Measurements from ENCODE around the gene ACTN1. TPM values are rescaled to one million over a fixed set of nuclear protein-coding genes. Genes with fewer than 3 reads are reported as not detected.

Gene ACTN1
- total and polyA plus RNA-seq, 2 of the 8 experiments (the other 6 are each of a cell fraction or from before 2014, with no cell fraction given), result 236 to 262 TPM

- no peak for TF ChIP-seq HDAC2 (IDR thresholded peaks at IDR 0.05; ENCODE audit: borderline replicate concordance in 1 of 2, low read depth in 2 of 2, low read length in 2 of 2)
- TF ChIP-seq ATF3 (IDR thresholded peaks at IDR 0.05; ENCODE audit: insufficient read depth, low read depth, low read length), result no peak
- TF ChIP-seq NRF1 (IDR thresholded peaks at IDR 0.05; ENCODE audit: low read depth, low read length), result no peak
- TF ChIP-seq SIRT6 (IDR thresholded peaks at IDR 0.05; ENCODE audit: low read length), result no peak
- TF ChIP-seq FOSL1 (IDR thresholded peaks at IDR 0.05; ENCODE audit: insufficient read depth, low read depth, low read length), result no peak
- TF ChIP-seq SUZ12 (IDR thresholded peaks at IDR 0.05; ENCODE audit: low read length), result no peak
- no peak for TF ChIP-seq SP1 (IDR thresholded peaks at IDR 0.05; ENCODE audit: low read depth, low read length)
- TF ChIP-seq USF2 (IDR thresholded peaks at IDR 0.05; ENCODE audit: low read length), result no peak
These were observed 2.0 kb upstream of the ACTN1 start (continued) for GRCh38 chr14:68981139-68981538.

Measured in H1 (cell line).